Neural progenitor cell (in vitro differentiated cells): ENCODE data around the gene NR3C2.

Experiments used
- EZH2 ChIP-seq: fragments of 200-600 bp; sonication (generic); IDR thresholded peaks from 2 replicates; pipeline ENCODE4 v1.6.1; 2017; ENCODE audit warnings: antibody characterized with exemption, mild to moderate bottlenecking, moderate library complexity
- TF ChIP-seq, protein P1 (sequence below): fragments of 200-600 bp; sonication (generic); IDR thresholded peaks from 2 replicates; pipeline ENCODE4 v1.5.1; 2017; ENCODE audit warnings: antibody characterized with exemption, mild to moderate bottlenecking

DNA sequence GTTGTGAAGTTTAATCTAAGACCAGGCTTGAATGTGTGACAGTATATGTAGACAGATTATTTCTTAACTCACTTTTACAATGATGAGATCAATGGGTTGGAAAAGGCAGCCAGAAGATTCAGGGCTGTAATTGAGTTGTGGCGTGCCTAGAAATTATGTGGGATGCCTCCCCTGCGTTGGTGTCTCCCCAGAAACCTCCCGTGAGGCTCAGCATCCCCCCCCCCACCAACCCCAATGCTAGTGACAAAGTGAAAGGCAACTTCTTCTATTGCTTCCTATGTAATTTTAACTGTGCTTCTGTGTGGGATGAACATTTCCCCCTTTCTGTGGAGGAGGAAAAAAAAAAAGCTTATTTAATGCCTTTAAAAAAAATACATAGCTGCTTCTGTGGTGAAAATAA lies 412.4 kb downstream of the NR3C2 start:
- TF ChIP-seq, protein P1, sequence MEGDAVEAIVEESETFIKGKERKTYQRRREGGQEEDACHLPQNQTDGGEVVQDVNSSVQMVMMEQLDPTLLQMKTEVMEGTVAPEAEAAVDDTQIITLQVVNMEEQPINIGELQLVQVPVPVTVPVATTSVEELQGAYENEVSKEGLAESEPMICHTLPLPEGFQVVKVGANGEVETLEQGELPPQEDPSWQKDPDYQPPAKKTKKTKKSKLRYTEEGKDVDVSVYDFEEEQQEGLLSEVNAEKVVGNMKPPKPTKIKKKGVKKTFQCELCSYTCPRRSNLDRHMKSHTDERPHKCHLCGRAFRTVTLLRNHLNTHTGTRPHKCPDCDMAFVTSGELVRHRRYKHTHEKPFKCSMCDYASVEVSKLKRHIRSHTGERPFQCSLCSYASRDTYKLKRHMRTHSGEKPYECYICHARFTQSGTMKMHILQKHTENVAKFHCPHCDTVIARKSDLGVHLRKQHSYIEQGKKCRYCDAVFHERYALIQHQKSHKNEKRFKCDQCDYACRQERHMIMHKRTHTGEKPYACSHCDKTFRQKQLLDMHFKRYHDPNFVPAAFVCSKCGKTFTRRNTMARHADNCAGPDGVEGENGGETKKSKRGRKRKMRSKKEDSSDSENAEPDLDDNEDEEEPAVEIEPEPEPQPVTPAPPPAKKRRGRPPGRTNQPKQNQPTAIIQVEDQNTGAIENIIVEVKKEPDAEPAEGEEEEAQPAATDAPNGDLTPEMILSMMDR, result no peak
- no peak for TF ChIP-seq EZH2
